Measurements from ENCODE around the gene TNIP2. TPM values are rescaled to one million over a fixed set of nuclear protein-coding genes. Genes with fewer than 3 reads are reported as not detected.

The TNIP2 gene
- total and polyA plus RNA-seq, 2 of the 13 experiments (the other 11 are each of a cell fraction or from before 2014, with no cell fraction given), result 25.6 to 38.0 TPM

DNA sequence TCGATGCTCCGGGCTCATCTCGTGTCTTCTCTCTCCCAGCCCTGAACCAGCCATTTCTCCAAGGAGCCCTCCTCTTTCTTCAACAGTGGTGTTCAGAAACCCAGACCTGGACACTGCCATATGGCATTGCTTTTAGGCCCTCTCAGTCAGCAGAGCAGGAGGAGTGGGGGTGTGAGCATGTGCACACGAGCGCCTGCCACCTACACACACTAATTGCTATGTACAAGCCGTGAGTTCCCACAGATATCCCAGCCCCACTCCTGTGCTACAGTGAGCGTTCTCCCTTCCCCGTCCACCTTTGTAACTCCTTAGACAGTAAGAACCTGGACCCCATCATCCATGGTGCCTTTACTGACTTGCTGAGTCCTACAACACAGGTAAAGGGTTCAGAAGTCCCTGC is 53.8 kb downstream of the TNIP2 start:
- ChIA-PET POLR2A (no interaction called here), CTCF (ENCODE audit: low intra/inter-chr PET ratio, low total read pairs) (no interaction called here)
- Histone ChIP-seq H3K36me3 (replicated peaks in 1 of 2; ENCODE audit: control insufficient read depth in 1 of 2, insufficient read depth in 2 of 2, low read length in 2 of 2) (peaks cover 29 to 62% of the 10 kb centered on the region in 2 experiments), H3K79me2 (ENCODE audit: insufficient read depth, low read length) (no peaks in the 10 kb centered on the region), H3K27me3 (ENCODE audit: control insufficient read depth in 1 of 2, insufficient read depth in 2 of 2, low read length in 2 of 2) (no peaks in the 10 kb centered on the region), H3K4me1 (ENCODE audit: insufficient read depth, low read length) (peaks cover 10% of the 10 kb centered on the region), H3K4me2 (ENCODE audit: low read depth, low read length) (no peak overlapping the region), H3K9me3 (ENCODE audit: low read length) (no peaks in the 10 kb centered on the region), H2AFZ (ENCODE audit: low read length) (no peak overlapping the region), H4K20me1 (ENCODE audit: insufficient read depth, low read length) (no peaks in the 10 kb centered on the region), H3K9ac (ENCODE audit: insufficient read depth, low read depth, low read length) (no peak overlapping the region), H3K27ac (ENCODE audit: extremely low read length, insufficient read depth, low read length) (no peak overlapping the region), H3K4me3 (replicated peaks in 1 of 3; ENCODE audit: insufficient read depth in 1 of 3, low read depth in 2 of 3, low read length in 3 of 3) (no peak overlapping the region)
- in situ Hi-C loops (cut with HindIII; ENCODE audit: extremely low pct_ligation_motif_present, low pct_unique_long_range_greater_than_20kb) (no loop called here), intact Hi-C loops (cut with micrococcal nuclease; ENCODE audit: unreplicated experiment) (no loop called here)
- WGBS (ENCODE audit: low lambda C conversion rate), result 98% methylated on average over 8 of the region's 8 CpGs
- no peak for ATAC-seq
- no peak for FAIRE-seq
- no peak for DNase-seq (ENCODE audit: low spot score)
- BruUV-seq (replicated peaks), result no TSS peak
- no peak for TF ChIP-seq NAIF1 (CRISPR knock-in tag; IDR thresholded peaks at IDR 0.05; ENCODE audit: borderline replicate concordance)
- TF ChIP-seq, protein P1, sequence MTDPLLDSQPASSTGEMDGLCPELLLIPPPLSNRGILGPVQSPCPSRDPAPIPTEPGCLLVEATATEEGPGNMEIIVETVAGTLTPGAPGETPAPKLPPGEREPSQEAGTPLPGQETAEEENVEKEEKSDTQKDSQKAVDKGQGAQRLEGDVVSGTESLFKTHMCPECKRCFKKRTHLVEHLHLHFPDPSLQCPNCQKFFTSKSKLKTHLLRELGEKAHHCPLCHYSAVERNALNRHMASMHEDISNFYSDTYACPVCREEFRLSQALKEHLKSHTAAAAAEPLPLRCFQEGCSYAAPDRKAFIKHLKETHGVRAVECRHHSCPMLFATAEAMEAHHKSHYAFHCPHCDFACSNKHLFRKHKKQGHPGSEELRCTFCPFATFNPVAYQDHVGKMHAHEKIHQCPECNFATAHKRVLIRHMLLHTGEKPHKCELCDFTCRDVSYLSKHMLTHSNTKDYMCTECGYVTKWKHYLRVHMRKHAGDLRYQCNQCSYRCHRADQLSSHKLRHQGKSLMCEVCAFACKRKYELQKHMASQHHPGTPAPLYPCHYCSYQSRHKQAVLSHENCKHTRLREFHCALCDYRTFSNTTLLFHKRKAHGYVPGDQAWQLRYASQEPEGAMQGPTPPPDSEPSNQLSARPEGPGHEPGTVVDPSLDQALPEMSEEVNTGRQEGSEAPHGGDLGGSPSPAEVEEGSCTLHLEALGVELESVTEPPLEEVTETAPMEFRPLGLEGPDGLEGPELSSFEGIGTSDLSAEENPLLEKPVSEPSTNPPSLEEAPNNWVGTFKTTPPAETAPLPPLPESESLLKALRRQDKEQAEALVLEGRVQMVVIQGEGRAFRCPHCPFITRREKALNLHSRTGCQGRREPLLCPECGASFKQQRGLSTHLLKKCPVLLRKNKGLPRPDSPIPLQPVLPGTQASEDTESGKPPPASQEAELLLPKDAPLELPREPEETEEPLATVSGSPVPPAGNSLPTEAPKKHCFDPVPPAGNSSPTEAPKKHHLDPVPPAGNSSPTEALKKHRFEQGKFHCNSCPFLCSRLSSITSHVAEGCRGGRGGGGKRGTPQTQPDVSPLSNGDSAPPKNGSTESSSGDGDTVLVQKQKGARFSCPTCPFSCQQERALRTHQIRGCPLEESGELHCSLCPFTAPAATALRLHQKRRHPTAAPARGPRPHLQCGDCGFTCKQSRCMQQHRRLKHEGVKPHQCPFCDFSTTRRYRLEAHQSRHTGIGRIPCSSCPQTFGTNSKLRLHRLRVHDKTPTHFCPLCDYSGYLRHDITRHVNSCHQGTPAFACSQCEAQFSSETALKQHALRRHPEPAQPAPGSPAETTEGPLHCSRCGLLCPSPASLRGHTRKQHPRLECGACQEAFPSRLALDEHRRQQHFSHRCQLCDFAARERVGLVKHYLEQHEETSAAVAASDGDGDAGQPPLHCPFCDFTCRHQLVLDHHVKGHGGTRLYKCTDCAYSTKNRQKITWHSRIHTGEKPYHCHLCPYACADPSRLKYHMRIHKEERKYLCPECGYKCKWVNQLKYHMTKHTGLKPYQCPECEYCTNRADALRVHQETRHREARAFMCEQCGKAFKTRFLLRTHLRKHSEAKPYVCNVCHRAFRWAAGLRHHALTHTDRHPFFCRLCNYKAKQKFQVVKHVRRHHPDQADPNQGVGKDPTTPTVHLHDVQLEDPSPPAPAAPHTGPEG (CRISPR knock-in tag; IDR thresholded peaks at IDR 0.05), result no peak
- TF ChIP-seq, protein P2, sequence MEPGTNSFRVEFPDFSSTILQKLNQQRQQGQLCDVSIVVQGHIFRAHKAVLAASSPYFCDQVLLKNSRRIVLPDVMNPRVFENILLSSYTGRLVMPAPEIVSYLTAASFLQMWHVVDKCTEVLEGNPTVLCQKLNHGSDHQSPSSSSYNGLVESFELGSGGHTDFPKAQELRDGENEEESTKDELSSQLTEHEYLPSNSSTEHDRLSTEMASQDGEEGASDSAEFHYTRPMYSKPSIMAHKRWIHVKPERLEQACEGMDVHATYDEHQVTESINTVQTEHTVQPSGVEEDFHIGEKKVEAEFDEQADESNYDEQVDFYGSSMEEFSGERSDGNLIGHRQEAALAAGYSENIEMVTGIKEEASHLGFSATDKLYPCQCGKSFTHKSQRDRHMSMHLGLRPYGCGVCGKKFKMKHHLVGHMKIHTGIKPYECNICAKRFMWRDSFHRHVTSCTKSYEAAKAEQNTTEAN (CRISPR knock-in tag; conservative IDR thresholded peaks at IDR 0.05), result no peak
- TF ChIP-seq PAF1 (CRISPR knock-in tag; IDR thresholded peaks at IDR 0.05), result no peak
- no peak for TF ChIP-seq GFI1 (CRISPR knock-in tag; IDR thresholded peaks at IDR 0.05; ENCODE audit: borderline replicate concordance)
- TF ChIP-seq, protein P3, sequence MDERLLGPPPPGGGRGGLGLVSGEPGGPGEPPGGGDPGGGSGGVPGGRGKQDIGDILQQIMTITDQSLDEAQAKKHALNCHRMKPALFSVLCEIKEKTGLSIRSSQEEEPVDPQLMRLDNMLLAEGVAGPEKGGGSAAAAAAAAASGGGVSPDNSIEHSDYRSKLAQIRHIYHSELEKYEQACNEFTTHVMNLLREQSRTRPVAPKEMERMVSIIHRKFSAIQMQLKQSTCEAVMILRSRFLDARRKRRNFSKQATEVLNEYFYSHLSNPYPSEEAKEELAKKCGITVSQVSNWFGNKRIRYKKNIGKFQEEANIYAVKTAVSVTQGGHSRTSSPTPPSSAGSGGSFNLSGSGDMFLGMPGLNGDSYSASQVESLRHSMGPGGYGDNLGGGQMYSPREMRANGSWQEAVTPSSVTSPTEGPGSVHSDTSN (CRISPR knock-in tag; IDR thresholded peaks at IDR 0.05), result no peak
- TF ChIP-seq, protein P4, sequence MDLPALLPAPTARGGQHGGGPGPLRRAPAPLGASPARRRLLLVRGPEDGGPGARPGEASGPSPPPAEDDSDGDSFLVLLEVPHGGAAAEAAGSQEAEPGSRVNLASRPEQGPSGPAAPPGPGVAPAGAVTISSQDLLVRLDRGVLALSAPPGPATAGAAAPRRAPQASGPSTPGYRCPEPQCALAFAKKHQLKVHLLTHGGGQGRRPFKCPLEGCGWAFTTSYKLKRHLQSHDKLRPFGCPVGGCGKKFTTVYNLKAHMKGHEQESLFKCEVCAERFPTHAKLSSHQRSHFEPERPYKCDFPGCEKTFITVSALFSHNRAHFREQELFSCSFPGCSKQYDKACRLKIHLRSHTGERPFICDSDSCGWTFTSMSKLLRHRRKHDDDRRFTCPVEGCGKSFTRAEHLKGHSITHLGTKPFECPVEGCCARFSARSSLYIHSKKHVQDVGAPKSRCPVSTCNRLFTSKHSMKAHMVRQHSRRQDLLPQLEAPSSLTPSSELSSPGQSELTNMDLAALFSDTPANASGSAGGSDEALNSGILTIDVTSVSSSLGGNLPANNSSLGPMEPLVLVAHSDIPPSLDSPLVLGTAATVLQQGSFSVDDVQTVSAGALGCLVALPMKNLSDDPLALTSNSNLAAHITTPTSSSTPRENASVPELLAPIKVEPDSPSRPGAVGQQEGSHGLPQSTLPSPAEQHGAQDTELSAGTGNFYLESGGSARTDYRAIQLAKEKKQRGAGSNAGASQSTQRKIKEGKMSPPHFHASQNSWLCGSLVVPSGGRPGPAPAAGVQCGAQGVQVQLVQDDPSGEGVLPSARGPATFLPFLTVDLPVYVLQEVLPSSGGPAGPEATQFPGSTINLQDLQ (CRISPR knock-in tag; IDR thresholded peaks at IDR 0.05), result no peak
- no peak for TF ChIP-seq ELF4 (CRISPR knock-in tag; IDR thresholded peaks at IDR 0.05; ENCODE audit: borderline replicate concordance)
- no peak for TF ChIP-seq MAFK (conservative IDR thresholded peaks at IDR 0.05 in 1 of 2, IDR thresholded peaks at IDR 0.05 in 1 of 2; ENCODE audit: low read length in 2 of 2)
- TF ChIP-seq, protein P5, sequence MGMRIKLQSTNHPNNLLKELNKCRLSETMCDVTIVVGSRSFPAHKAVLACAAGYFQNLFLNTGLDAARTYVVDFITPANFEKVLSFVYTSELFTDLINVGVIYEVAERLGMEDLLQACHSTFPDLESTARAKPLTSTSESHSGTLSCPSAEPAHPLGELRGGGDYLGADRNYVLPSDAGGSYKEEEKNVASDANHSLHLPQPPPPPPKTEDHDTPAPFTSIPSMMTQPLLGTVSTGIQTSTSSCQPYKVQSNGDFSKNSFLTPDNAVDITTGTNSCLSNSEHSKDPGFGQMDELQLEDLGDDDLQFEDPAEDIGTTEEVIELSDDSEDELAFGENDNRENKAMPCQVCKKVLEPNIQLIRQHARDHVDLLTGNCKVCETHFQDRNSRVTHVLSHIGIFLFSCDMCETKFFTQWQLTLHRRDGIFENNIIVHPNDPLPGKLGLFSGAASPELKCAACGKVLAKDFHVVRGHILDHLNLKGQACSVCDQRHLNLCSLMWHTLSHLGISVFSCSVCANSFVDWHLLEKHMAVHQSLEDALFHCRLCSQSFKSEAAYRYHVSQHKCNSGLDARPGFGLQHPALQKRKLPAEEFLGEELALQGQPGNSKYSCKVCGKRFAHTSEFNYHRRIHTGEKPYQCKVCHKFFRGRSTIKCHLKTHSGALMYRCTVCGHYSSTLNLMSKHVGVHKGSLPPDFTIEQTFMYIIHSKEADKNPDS (CRISPR knock-in tag; IDR thresholded peaks at IDR 0.05), result no peak
